Ovary (tissue), 3 donors: Measurements from ENCODE around the gene FYB2.

Experiments
- EP300 ChIP-seq: sonication (generic); formaldehyde crosslinking; IDR thresholded peaks from one replicate; pipeline ENCODE4 v1.6.1; 2017; ENCODE audit warnings: antibody characterized with exemption
- POLR2A ChIP-seq: fragments of 450-650 bp; IDR thresholded peaks from one replicate; pipeline ENCODE4 v1.6.1; 2017; ENCODE audit warnings: antibody characterized with exemption, mild to moderate bottlenecking, moderate library complexity
- TF ChIP-seq, protein P1 (sequence below), 3 donors: fragments of 450-650 bp in 2 of 3; fragments of 200-600 bp in 1 of 3; IDR thresholded peaks; one replicate each; pipeline versions ENCODE4 v1.5.1 to v1.8.0; 2016 to 2022; ENCODE audit warnings: antibody characterized with exemption in 3 of 3, mild to moderate bottlenecking in 1 of 3
- donor health status: DM: no; HTN: no; CAD: no.

- TF ChIP-seq, protein P1, sequence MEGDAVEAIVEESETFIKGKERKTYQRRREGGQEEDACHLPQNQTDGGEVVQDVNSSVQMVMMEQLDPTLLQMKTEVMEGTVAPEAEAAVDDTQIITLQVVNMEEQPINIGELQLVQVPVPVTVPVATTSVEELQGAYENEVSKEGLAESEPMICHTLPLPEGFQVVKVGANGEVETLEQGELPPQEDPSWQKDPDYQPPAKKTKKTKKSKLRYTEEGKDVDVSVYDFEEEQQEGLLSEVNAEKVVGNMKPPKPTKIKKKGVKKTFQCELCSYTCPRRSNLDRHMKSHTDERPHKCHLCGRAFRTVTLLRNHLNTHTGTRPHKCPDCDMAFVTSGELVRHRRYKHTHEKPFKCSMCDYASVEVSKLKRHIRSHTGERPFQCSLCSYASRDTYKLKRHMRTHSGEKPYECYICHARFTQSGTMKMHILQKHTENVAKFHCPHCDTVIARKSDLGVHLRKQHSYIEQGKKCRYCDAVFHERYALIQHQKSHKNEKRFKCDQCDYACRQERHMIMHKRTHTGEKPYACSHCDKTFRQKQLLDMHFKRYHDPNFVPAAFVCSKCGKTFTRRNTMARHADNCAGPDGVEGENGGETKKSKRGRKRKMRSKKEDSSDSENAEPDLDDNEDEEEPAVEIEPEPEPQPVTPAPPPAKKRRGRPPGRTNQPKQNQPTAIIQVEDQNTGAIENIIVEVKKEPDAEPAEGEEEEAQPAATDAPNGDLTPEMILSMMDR (IDR thresholded peaks at IDR 0.05) = no peak
- TF ChIP-seq POLR2A (no peak), EP300 (no peak)
Observed at GRCh38 chr1:56712150-56712549, 107.1 kb downstream of the FYB2 start.
